Loucy (cell line): ENCODE data around the gene CDC23.

ENCODE experiments used
- H2AFZ ChIP-seq: fragments of 200-600 bp; sonication (generic); 2 replicates; pipeline ENCODE4 v1.6.0; 2016; ENCODE audit warnings: antibody characterized with exemption, mild to moderate bottlenecking, low read length, moderate library complexity
- H3F3A ChIP-seq: fragments of 200-600 bp; 2 replicates; pipeline ENCODE4 v1.6.0; 2016; ENCODE audit warnings: antibody characterized with exemption, low read depth, mild to moderate bottlenecking
- H3K27me3 ChIP-seq: fragments of 200-600 bp; sonication (generic); 2 replicates; pipeline ENCODE4 v1.6.1; 2014; ENCODE audit warnings: low read length, mild to moderate bottlenecking; ENCODE audit not compliant: insufficient read depth, poor library complexity, severe bottlenecking
- H3K36me3 ChIP-seq: fragments of 200-600 bp; sonication (generic); 2 replicates; pipeline ENCODE4 v1.6.1; 2016; ENCODE audit warnings: low read length; ENCODE audit not compliant: insufficient read depth
- H3K4me1 ChIP-seq: fragments of 200-600 bp; sonication (generic); 2 replicates; pipeline ENCODE4 v1.5.1; 2014; ENCODE audit warnings: low read length, mild to moderate bottlenecking; ENCODE audit not compliant: insufficient read depth, poor library complexity, severe bottlenecking
- H3K4me2 ChIP-seq: fragments of 200-600 bp; sonication (generic); 2 replicates; pipeline ENCODE4 v1.6.0; 2014; ENCODE audit warnings: antibody characterized with exemption, low read length, low read depth, mild to moderate bottlenecking; ENCODE audit not compliant: poor library complexity, severe bottlenecking
- H3K4me3 ChIP-seq: fragments of 200-600 bp; sonication (generic); 2 replicates; pipeline ENCODE4 v1.5.1; 2014; ENCODE audit warnings: low read length, mild to moderate bottlenecking, mixed read lengths; ENCODE audit not compliant: poor library complexity, severe bottlenecking
- H3K79me2 ChIP-seq: fragments of 200-600 bp; sonication (generic); 2 replicates; pipeline ENCODE4 v1.6.1; 2014; ENCODE audit warnings: low read length; ENCODE audit not compliant: insufficient read depth
- H3K9ac ChIP-seq: fragments of 200-600 bp; sonication (generic); 2 replicates; pipeline ENCODE4 v1.6.0; 2014; ENCODE audit warnings: mild to moderate bottlenecking, low read depth, low read length, moderate library complexity; ENCODE audit not compliant: poor library complexity, severe bottlenecking
- H3K9me2 ChIP-seq: fragments of 200-600 bp; sonication (generic); replicated peaks from 2 replicates; pipeline ENCODE4 v1.6.1; 2016; ENCODE audit warnings: low read depth, low read length, mixed read lengths
- H3K9me3 ChIP-seq: fragments of 200-600 bp; sonication (generic); 2 replicates; pipeline ENCODE4 v1.6.1; 2014; ENCODE audit warnings: mild to moderate bottlenecking, antibody characterized with exemption, low read length, low read depth; ENCODE audit not compliant: insufficient read depth
- H4K20me1 ChIP-seq: fragments of 200-600 bp; sonication (generic); 2 replicates; pipeline ENCODE4 v1.6.0; 2014; ENCODE audit warnings: antibody characterized with exemption, low read length, mild to moderate bottlenecking; ENCODE audit not compliant: insufficient read depth, poor library complexity, severe bottlenecking
- EZH2phosphoT487 ChIP-seq: fragments of 200-600 bp; IDR thresholded peaks from 2 replicates; pipeline ENCODE4 v1.6.1; 2018; ENCODE audit warnings: antibody characterized with exemption, mild to moderate bottlenecking, moderate library complexity, borderline replicate concordance
- TF ChIP-seq, protein P1 (sequence below): fragments of 200-600 bp; sonication (generic); conservative IDR thresholded peaks from 2 replicates; pipeline ENCODE4 v1.5.1; 2014; ENCODE audit warnings: mild to moderate bottlenecking, antibody characterized with exemption, low read length

CDC23 gene

GRCh38 chr5:138223532-138223931 is 10.4 kb upstream of the CDC23 start:
- no peaks in the 10 kb centered on the region for H3K9me2 ChIP-seq
- no peak overlapping the region for H3K4me3 ChIP-seq
- H3K36me3 ChIP-seq, result no peaks in the 10 kb centered on the region
- no peaks in the 10 kb centered on the region for H3F3A ChIP-seq
- H3K9me3 ChIP-seq, result no peaks in the 10 kb centered on the region
- no peaks in the 10 kb centered on the region for H3K27me3 ChIP-seq
- H3K4me2 ChIP-seq, result no peak overlapping the region
- no peaks in the 10 kb centered on the region for H3K79me2 ChIP-seq
- H2AFZ ChIP-seq, result no peak overlapping the region
- H3K9ac ChIP-seq, result no peak overlapping the region
- H4K20me1 ChIP-seq, result no peaks in the 10 kb centered on the region
- no peaks in the 10 kb centered on the region for H3K4me1 ChIP-seq
- TF ChIP-seq, protein P1, sequence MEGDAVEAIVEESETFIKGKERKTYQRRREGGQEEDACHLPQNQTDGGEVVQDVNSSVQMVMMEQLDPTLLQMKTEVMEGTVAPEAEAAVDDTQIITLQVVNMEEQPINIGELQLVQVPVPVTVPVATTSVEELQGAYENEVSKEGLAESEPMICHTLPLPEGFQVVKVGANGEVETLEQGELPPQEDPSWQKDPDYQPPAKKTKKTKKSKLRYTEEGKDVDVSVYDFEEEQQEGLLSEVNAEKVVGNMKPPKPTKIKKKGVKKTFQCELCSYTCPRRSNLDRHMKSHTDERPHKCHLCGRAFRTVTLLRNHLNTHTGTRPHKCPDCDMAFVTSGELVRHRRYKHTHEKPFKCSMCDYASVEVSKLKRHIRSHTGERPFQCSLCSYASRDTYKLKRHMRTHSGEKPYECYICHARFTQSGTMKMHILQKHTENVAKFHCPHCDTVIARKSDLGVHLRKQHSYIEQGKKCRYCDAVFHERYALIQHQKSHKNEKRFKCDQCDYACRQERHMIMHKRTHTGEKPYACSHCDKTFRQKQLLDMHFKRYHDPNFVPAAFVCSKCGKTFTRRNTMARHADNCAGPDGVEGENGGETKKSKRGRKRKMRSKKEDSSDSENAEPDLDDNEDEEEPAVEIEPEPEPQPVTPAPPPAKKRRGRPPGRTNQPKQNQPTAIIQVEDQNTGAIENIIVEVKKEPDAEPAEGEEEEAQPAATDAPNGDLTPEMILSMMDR, result no peak
- TF ChIP-seq EZH2phosphoT487, result no peak

DNA sequence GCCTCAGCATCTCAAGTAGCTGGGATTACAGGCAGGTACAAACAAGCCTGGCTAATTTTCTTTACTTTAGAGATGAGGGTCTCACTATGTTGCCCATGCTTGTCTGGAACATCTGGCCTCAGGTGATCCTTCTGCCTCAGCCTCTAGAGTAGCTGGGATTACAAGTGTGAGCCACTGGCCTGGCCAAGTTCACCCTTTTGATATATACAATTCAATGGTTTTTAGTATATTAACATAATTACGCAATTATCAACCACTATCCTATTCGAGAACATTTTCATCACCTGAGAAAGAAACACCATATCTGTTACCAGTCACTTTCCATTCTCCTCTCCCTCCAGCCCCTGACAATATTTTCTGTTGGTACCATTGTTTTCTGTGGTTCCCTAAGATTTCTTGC is 3.7 kb upstream of the CDC23 start:
- no peak overlapping the region for H2AFZ ChIP-seq
- no peak overlapping the region for H3K9ac ChIP-seq
- TF ChIP-seq, protein P1, result no peak
- no peak for TF ChIP-seq EZH2phosphoT487
- H3K9me3 ChIP-seq, result no peaks in the 10 kb centered on the region
- no peaks in the 10 kb centered on the region for H3K27me3 ChIP-seq
- H3K4me2 ChIP-seq, result no peak overlapping the region
- H3F3A ChIP-seq, result no peaks in the 10 kb centered on the region
- H3K36me3 ChIP-seq, result no peaks in the 10 kb centered on the region
- H3K4me1 ChIP-seq, result peaks cover 3% of the 10 kb centered on the region
- peaks cover 8% of the 10 kb centered on the region for H4K20me1 ChIP-seq
- H3K4me3 ChIP-seq, result no peak overlapping the region
- no peaks in the 10 kb centered on the region for H3K9me2 ChIP-seq
- H3K79me2 ChIP-seq, result peaks cover 13% of the 10 kb centered on the region

DNA sequence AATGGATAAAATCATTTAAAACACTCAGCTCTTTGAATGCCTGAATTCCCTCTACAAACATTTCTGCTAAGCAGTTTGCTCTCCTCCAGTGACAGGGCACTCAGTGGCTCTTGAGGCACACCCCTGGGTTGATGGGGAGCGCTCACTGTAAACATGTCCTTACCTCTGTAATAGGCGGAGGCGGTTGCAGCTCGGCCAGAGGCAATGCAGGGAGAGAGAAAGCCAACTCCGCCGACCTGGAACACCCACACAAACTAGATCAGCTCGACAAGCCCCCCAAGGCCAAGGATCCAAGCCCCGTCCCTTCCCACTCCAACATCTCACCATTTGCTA is 329 bp downstream of the CDC23 start:
- TF ChIP-seq, protein P1, result no peak
- no peak for TF ChIP-seq EZH2phosphoT487
- peak overlapping the region; percentile 87 for H3K9ac ChIP-seq
- peak overlapping the region; percentile 76 for H3K4me2 ChIP-seq
- H3K4me1 ChIP-seq, result peaks cover 12% of the 10 kb centered on the region
- peak overlapping the region; percentile 90 for H3K4me3 ChIP-seq
- H3K9me2 ChIP-seq, result no peaks in the 10 kb centered on the region
- H3K36me3 ChIP-seq, result no peaks in the 10 kb centered on the region
- H3K9me3 ChIP-seq, result no peaks in the 10 kb centered on the region
- no peaks in the 10 kb centered on the region for H3K27me3 ChIP-seq
- H3K79me2 ChIP-seq, result peaks cover 51% of the 10 kb centered on the region
- peak overlapping the region; percentile 85 for H2AFZ ChIP-seq
- H3F3A ChIP-seq, result no peaks in the 10 kb centered on the region
- peaks cover 8% of the 10 kb centered on the region for H4K20me1 ChIP-seq
